ENCODE data around the gene TOMT. TPM values are rescaled to one million over a fixed set of nuclear protein-coding genes. Genes with fewer than 3 reads are reported as not detected.

The TOMT gene
- total and polyA plus RNA-seq, 2 donors (not counting 3 experiments of a cell fraction or from before 2014, with no cell fraction given), result not detected

DNA sequence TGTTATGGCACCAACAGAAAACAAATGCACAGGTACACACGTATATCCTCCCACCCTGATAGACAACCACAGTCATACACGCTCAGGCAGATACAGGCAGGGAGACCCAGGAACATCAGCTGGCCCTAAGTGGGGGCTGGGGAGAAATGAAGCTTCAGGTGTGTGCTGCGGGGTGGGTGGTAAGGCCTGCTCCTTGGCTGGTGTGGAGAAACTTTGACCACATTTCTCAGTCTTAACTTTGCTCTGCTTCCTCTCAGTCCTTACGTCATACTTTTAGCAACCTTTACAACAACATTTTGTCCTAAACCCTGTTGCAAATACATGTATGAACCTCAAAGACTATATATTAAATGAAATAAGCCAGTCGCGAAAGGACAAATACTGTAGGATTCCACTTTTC, 13.5 kb downstream of the TOMT start:
- Histone ChIP-seq H3K4me2 (ENCODE audit: insufficient read depth, low read length) (no peak overlapping the region), H3K9me3 (replicated peaks; ENCODE audit: control insufficient read depth, insufficient read depth, low read length) (no peaks in the 10 kb centered on the region), H3K9me1 (replicated peaks; ENCODE audit: control insufficient read depth, extremely low read depth, insufficient read depth, low read length) (no peaks in the 10 kb centered on the region), H3K9ac (replicated peaks; ENCODE audit: extremely low read depth, insufficient read depth, low read length) (no peak overlapping the region), H4K20me1 (replicated peaks; ENCODE audit: control insufficient read depth, extremely low read depth, insufficient read depth, low read length) (no peaks in the 10 kb centered on the region), H3K36me3 (ENCODE audit: control insufficient read depth in 2 of 2, extremely low read depth in 1 of 2, insufficient read depth in 2 of 2, low read length in 2 of 2) (no peaks in the 10 kb centered on the region), H3K27me3 (ENCODE audit: control insufficient read depth in 2 of 2, insufficient read depth in 2 of 2, low read length in 2 of 2) (peaks cover 2 to 3% of the 10 kb centered on the region in 2 experiments), H2AFZ (ENCODE audit: low read depth, low read length) (no peak overlapping the region), H3K79me2 (ENCODE audit: control insufficient read depth, insufficient read depth, low read length) (no peaks in the 10 kb centered on the region), H3K27ac (ENCODE audit: insufficient read depth, low read depth, low read length) (no peak overlapping the region), H3K4me1 (ENCODE audit: control insufficient read depth, extremely low read depth, insufficient read depth, low read length) (no peaks in the 10 kb centered on the region), H3K4me3 (replicated peaks in 1 of 3; ENCODE audit: insufficient read depth in 1 of 3, low read depth in 1 of 3, low read length in 3 of 3) (no peak overlapping the region)
- FAIRE-seq (no peak), DNase-seq (ENCODE audit: low read depth, low spot score) (no peak)
- intact Hi-C loops (cut with micrococcal nuclease) (no loop called here), dilution Hi-C loops (cut with MboI; ENCODE audit: extremely low pct_ligation_motif_present, low sequenced_read_pairs) (no loop called here)
- ChIA-PET POLR2A (no interaction called here), CTCF (interaction anchor here (0.9 kb wide), 1 partner anchor 307 kb away, joined by 3 read pairs; no protein-coding TSS in a partner anchor)
- BruUV-seq (replicated peaks), result no TSS peak
- TF ChIP-seq FOS (IDR thresholded peaks at IDR 0.05; ENCODE audit: borderline replicate concordance, insufficient read depth, low read length), result no peak

DNA sequence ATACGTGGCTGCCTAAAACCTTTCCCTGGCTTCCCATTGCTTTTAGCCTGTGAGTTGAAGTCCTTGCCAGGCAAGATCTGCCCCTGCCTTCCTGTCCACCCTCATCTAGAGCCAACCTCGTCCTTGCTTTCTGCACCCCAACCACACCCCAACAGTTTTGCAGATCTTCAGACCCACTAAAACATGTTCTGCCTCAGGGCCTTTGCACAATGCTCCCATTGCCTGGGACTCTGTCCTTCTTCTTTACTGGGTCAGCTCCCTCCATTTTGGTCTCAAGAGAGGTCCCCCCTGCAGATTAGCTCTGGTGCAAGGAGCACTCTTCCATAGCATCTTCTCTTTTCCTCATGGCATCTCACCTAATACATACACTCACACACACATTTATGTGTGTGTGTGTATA, 15.2 kb downstream of the TOMT start:
- intact Hi-C loops (cut with micrococcal nuclease) (no loop called here), dilution Hi-C loops (cut with MboI; ENCODE audit: extremely low pct_ligation_motif_present, low sequenced_read_pairs) (no loop called here)
- Histone ChIP-seq H3K36me3 (ENCODE audit: control insufficient read depth in 2 of 2, extremely low read depth in 1 of 2, insufficient read depth in 2 of 2, low read length in 2 of 2) (no peaks in the 10 kb centered on the region), H3K4me3 (replicated peaks in 1 of 3; ENCODE audit: insufficient read depth in 1 of 3, low read depth in 1 of 3, low read length in 3 of 3) (no peak overlapping the region), H4K20me1 (replicated peaks; ENCODE audit: control insufficient read depth, extremely low read depth, insufficient read depth, low read length) (no peaks in the 10 kb centered on the region), H3K4me2 (ENCODE audit: insufficient read depth, low read length) (no peak overlapping the region), H3K27me3 (ENCODE audit: control insufficient read depth in 2 of 2, insufficient read depth in 2 of 2, low read length in 2 of 2) (peaks cover 2 to 3% of the 10 kb centered on the region in 2 experiments), H3K4me1 (ENCODE audit: control insufficient read depth, extremely low read depth, insufficient read depth, low read length) (no peaks in the 10 kb centered on the region), H3K27ac (ENCODE audit: insufficient read depth, low read depth, low read length) (no peak overlapping the region), H3K9me1 (replicated peaks; ENCODE audit: control insufficient read depth, extremely low read depth, insufficient read depth, low read length) (no peaks in the 10 kb centered on the region), H3K9me3 (replicated peaks; ENCODE audit: control insufficient read depth, insufficient read depth, low read length) (no peaks in the 10 kb centered on the region), H3K9ac (replicated peaks; ENCODE audit: extremely low read depth, insufficient read depth, low read length) (no peak overlapping the region), H3K79me2 (ENCODE audit: control insufficient read depth, insufficient read depth, low read length) (no peaks in the 10 kb centered on the region), H2AFZ (ENCODE audit: low read depth, low read length) (no peak overlapping the region)
- ChIA-PET CTCF (interaction anchor here (1.5 to 1.7 kb wide), 2 partner anchors 96 to 310 kb away, joined by 3 to 4 read pairs; no protein-coding TSS in a partner anchor), POLR2A (no interaction called here)
- FAIRE-seq, result no peak
- DNase-seq (ENCODE audit: low read depth, low spot score), result no peak
- TF ChIP-seq MYC (IDR thresholded peaks at IDR 0.05; ENCODE audit: low read depth, low read length), result no peak
- TF ChIP-seq EZH2 (IDR thresholded peaks at IDR 0.05; ENCODE audit: borderline replicate concordance, low read depth, low read length, severe bottlenecking), result no peak
- no peak for TF ChIP-seq POLR2A (IDR thresholded peaks at IDR 0.05; ENCODE audit: low read depth, low read length)
- TF ChIP-seq, protein P1, sequence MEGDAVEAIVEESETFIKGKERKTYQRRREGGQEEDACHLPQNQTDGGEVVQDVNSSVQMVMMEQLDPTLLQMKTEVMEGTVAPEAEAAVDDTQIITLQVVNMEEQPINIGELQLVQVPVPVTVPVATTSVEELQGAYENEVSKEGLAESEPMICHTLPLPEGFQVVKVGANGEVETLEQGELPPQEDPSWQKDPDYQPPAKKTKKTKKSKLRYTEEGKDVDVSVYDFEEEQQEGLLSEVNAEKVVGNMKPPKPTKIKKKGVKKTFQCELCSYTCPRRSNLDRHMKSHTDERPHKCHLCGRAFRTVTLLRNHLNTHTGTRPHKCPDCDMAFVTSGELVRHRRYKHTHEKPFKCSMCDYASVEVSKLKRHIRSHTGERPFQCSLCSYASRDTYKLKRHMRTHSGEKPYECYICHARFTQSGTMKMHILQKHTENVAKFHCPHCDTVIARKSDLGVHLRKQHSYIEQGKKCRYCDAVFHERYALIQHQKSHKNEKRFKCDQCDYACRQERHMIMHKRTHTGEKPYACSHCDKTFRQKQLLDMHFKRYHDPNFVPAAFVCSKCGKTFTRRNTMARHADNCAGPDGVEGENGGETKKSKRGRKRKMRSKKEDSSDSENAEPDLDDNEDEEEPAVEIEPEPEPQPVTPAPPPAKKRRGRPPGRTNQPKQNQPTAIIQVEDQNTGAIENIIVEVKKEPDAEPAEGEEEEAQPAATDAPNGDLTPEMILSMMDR (IDR thresholded peaks at IDR 0.05; ENCODE audit: extremely low read depth in 1 of 2, insufficient read depth in 1 of 2, low read depth in 1 of 2, low read length in 2 of 2), result no peak
- no peak for TF ChIP-seq JUN (IDR thresholded peaks at IDR 0.05; ENCODE audit: borderline replicate concordance, insufficient read depth, insufficient read length, low read depth)
- TF ChIP-seq, protein P2, sequence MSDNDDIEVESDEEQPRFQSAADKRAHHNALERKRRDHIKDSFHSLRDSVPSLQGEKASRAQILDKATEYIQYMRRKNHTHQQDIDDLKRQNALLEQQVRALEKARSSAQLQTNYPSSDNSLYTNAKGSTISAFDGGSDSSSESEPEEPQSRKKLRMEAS (IDR thresholded peaks at IDR 0.05; ENCODE audit: insufficient read depth, insufficient read length), result no peak
- no peak for TF ChIP-seq FOS (IDR thresholded peaks at IDR 0.05; ENCODE audit: borderline replicate concordance, insufficient read depth, low read length)
- no peak for TF ChIP-seq GATA2 (IDR thresholded peaks at IDR 0.05; ENCODE audit: insufficient read depth, insufficient read length, low read depth, low read length)
- no peak for TF ChIP-seq POLR2AphosphoS5 (IDR thresholded peaks at IDR 0.05; ENCODE audit: insufficient read depth, low read depth, low read length)
- BruUV-seq (replicated peaks), result no TSS peak

Measured in endothelial cell of umbilical vein (primary cell).